Hematopoietic multipotent progenitor cell treated with erythropoietin and hydrocortisone succinate and interleukin-3 and kit ligand, for 4 days (in vitro differentiated cells): ENCODE data around the gene CELF2.

Source experiments
- DNase-seq: peaks from one replicate; pipeline ENCODE4 v3.0.0-alpha.2; 2015

CELF2 gene

DNA sequence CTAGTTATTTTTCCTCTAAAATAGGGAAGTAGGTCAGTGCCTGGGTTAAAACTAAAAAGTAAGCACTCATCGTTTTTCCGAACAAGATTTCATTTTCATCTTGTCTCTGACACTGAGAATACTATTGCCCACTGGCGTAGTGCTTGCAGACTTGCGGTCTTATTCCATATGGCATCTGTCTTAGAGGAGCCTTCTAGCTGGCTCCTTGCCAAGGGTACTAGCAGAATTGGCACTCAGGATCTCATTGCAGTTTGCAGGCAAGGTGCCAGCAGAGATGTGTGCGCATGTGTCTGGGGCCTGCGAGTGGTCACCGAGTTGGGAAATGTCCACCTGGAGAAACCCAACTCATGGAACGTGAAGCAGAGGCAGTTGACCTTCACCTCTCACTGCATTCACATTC is 143.4 kb downstream of the CELF2 start:
- peak; percentile 73 for DNase-seq

- DNase-seq = no peak
Measured at GRCh38 chr10:11161910-11162309, 144.2 kb downstream of the CELF2 start.

GRCh38 chr10:11162828-11163599 is 145.3 kb downstream of the CELF2 start:
- DNase-seq = peak; percentile 98

DNA sequence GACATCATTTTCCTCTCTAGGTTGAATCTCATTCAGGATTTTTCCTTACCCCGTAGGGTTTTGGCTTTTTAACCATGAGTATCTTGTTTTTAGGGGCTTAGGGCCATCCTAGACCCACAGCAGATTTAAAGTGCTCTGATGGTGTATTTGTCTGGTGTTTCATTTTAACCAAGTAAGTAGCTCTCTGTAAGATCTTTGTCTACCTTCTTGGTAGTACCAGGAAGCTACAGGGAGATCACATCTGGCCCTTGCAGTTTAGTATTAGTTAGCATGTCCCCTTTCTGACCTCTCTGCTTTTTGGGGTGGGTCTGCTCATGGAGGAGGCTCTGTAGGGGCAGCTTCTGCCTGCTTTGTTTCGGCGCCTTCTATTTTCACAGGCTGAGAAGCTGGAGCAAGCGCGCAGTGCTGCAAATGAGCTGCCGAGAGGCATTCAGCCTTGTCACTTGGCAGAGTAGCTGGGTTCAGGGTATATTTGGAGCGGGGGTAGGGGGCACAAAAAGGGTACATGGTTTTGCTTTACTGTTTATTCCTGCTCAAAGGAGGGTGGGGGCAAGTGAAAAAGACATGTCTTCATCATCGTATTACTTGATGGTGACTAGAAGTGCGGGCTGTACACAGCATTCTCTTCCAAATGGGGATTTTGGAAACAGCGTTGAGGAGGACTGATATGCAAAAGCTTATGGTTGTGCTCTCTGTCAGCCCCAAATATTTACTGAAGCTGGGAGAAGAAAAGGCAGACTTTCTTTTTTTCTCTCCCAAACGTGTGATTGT is 146.3 kb downstream of the CELF2 start:
- no peak for DNase-seq

DNA sequence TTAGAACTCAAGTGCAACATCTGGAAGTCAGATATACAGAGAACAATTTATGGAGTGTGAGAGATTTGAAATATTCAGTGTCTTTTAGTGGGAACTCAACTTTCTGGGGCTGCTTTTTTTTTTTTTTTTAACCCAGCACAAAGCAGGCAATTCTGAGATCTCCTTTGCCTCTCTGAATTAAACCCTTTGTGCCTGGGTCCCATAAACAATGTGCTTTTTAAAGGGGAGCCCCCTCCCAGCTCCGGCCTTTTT is 146.8 kb downstream of the CELF2 start:
- no peak for DNase-seq

GRCh38 chr10:11164803-11165590 is 147.3 kb downstream of the CELF2 start:
- DNase-seq = peak; percentile 93

DNA sequence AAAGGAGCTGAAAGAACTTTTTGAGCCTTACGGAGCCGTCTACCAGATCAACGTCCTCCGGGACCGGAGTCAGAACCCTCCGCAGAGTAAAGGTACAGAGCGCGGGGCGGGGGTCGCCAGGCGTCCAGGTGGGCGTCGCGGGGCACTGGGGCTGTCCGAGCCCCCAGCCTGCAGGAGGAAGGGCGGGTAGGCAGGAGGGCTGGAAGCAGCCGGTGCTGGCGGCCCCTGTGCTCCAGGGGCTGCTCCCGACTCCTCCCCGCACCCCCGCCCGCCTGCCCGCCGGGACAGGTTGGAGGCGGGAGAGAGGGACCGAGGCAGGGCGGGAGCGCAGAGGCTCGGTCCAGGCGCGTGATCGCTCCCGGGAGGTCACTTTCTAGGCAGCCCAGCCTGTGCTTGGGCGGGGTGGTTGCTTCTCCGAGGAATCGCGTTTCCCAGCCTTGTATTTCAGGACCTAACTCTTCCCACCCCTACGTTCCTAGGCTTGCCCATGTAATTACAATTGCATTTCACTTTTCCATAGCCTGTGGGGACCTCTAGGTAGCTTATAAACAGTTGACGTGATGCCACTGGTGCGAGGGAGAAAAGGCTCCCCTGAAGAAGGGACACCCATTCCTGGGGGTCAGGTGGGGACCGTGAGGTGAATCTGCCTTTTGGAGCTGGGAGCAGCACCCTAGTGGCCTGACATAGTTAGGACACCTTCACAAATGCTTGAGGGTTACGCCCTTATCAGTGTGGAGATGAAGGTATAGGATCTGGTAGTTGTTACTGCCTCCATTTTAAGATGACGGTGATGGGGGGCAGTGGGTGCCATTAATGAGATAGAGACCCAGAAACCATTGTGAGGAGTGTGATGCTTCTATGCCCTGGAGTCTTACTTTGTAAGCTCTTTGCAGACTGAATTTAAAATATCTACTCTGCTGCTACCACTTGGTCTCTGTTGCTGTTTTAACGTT is 148.2 kb downstream of the CELF2 start:
- peak; percentile 95 for DNase-seq

DNA sequence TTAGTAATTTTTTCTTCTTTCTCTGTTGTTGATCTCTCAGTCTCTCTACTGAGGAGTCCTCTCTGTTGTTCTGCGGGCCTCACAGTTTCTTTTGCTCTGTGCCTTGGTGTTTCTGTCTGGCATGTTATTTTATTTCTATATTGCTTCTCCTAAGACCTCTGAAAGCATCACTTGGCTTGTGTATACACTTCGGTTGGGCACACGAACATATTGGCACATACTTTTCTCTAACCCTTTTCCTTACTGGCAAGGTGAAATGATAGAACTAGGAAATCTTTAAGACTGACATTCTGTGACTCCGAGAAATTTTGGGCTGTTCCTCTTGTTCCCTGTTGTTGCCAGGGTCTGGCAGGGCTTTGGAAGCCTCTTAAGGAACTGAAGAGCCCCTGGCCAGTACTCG is 148.9 kb downstream of the CELF2 start:
- DNase-seq = no peak

DNA sequence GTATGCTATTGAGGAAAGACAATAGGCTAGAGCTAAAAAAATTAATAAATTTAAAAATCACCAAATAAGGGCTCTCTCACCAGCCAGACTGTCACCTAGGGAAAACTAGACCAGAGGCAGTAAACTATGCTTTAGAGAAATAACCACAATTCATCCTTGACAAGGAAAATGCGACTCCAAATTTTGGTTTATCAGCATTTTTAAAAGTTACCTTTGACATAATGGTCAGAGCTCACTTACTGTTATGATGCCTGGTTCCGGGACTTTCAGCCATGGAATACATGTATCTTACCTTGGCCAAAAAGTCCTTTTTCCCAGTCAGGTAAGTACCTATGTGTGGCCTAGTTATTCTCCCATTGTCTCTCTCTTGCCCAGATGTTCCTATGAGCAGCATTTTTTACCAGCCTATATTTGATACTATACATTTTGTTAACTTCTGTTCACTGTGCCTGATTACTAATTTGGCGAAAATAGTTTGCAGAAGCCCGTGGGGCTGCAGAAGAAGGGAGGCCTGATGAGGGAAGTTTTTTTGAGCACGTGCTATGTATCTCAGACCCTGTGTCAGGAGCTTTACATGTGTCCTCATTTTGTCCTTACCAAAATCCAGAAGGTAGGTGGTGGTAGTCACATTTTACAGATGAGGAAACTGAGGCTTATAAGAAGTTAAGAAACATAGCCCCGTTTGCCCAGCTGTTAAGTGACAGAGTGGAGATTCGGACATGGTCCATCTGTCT is 149.7 kb downstream of the CELF2 start:
- no peak for DNase-seq

DNA sequence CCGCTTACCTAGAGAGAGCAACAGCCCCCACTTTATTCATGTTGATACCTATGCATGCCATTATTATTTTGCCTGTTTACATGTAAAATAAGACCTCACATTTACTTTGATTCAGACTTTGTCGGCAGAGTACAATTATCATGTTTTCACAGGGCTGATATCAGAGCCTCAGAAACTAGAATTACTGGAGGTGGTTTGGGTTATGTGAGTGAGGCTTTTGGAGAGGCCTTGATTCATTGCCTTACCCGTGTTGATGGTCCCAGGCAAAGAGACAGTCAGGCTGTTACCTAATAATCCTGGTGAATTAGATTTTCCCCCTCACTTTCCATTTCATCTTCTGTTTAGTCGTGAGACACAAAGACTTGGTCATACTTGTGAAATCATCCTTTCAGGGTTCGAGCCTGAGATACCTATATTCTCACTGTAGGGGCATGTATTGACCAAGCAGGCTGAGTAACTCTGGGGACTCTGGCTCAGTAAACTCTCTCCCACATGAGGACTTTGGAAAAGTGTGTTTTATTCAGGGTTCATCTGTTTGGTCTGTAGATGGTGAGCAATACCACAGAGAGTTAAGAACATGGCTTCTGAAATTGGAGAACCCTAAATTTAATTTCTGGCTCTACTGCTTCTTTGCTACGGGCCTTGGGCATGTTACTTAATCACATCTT is 150.9 kb downstream of the CELF2 start:
- no peak for DNase-seq

DNA sequence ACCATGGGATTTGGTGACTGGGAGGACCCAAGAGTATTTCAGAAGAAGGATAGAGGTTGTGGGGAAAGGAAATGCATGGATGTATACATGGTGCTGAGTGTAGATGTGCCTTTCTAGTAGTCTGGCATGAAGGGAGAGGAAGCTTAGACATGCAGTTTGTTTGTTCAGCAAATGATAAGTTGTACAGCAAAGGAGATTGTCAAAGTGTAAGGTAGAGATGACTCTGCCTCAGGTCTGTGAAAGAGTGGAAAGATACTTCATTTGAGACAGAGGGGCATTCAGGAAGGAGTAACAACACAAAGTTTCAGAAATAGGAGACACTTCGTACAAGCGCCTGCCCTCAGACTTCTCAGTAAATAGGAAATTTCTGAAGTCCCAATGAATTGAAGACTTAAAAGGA is 152.3 kb downstream of the CELF2 start:
- DNase-seq = no peak

DNA sequence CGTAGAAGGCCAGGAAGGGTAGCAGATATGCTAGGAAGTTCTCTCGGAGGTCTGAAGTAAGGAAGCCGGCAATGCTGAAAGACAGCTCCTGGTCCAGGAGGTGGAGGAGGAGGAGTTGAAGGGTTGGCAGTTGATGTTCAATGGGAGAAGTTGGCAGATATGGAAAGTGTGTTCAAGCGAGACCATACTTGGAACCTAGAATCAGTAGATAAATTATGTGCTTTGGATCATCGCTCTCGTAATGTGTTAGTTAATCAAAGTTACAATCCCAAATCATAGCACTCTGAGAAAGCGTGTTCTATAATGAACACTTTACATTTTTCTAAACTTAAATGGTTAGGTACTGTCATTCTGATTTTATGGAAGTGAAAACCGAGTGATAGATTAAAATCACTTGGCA is 152.9 kb downstream of the CELF2 start:
- DNase-seq = no peak

DNA sequence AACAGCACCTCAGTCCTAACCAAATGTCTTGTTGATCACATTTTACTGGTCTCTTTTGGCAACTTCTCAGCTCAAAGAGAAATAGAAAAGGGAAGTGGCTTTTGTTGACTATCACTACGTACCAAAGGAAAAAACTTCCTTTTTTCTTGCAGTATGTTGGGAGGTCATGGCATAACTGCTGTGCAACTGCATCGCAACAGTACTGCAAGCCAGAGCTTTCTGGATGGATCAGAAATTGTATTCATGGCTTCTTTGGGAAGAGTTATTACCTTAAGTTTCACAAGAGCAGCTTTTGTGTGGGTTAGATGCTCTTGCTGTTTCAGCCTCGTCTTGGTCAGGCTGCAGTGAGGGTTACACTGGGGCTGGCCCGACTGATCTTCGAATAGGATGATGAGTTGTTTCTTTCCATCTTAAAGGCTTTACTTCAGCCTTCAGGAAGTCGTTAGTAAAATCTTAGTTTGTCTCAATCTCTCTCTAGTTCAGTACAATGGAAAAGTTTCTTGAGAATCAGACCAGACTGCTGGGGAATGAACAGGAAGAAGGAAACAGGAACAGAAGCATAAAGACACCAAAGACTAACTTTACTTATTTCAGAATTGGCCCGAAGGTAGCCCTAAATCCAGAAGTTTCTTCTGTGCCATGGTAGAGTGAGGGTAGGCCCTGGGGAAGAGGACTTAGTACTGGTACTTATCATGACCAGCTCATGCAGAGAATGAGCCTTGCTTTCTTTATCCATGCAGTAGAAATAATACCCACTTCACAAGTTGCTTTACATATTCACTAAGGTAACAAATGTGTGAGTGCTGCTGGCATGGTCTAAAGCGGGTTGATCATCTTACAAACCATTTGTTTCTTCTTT is 153.6 kb downstream of the CELF2 start:
- peak; percentile 89 for DNase-seq

DNA sequence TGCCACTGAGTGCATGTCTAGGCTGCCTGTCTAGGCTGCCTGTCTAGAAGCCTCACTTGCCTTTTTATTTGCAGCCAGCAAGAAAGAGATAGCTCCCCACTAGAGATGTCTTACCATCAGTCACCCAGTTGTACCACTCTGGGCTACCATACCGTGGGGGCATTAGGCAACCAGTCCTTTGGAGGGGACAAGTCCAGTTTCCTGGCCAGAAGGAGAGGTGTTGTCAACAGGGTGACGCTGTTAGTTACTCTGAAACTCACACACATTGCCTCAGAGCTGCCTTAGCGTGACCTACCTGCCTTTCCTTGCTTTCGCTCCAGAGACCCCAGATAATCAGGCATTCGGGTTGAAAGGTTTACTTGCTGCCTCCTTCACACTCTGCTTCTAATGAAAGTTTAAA is 155.4 kb downstream of the CELF2 start:
- no peak for DNase-seq

- no peak for DNase-seq
Measured at GRCh38 chr10:11175823-11176243, 158.2 kb downstream of the CELF2 start.

DNA sequence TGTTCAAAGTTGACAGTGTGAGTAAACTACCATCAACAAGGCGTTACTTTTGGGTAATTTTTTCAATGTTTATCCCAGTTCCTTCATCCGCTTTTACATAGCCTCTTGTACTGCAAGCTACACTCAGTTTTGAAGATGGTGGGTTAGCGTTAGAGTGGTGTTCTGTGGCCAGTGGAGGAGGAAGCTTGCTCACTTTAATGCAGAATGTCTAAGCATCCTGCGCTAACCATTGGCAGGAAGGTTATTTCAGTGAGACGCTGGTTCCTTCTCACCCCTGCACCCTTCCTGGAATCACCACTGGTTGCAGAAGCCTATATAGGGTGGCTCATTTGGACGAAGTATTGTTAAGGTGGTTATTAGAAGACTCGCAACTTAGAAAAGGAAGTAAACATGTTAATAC is 159.1 kb downstream of the CELF2 start:
- peak; percentile 56 for DNase-seq

- no peak for DNase-seq
Measured at GRCh38 chr10:11177381-11177780, 159.7 kb downstream of the CELF2 start.

GRCh38 chr10:11177926-11178471 is 160.3 kb downstream of the CELF2 start:
- no peak for DNase-seq

DNA sequence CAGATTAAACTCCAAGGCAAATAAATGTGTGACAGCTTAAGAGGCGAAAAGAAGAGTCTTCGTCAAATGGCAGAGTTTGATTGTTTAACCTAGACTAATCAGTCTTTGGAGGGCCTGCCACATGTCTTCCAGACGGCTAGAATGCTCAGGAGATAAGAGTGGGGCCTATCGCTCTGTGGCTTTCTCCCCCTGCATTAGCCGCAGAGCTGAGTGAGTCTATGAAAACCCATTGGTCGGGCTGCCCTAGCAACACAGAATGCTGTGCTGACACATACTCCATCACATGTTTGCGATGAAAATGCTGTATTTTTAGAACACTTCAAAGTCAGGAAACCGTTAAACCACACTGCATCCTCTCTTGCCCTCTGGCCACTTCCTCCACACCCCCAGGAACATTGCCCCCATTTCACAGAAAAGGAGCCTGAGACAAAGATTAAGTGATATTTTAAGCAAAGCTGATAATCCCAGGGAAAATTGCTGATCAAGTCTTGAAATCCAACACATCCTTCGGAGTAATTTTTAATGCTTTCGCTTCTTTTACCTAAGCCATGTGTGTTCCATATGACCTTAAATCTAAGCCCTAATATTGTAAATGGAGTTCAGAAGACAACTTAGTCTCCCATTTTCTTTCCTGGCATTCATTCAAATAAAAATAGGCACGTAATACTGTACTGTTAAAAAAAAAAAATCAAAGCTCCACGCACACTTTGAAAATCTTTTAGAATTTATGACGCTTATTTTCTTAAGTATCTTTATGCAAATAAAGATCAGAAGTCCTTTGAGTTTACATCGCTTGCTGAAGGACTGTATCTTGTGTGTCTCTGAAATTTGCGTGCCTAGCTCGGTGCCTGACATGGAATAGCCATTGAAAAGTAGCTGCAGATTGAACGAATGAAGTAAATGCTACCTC is 161.2 kb downstream of the CELF2 start:
- peak; percentile 100 for DNase-seq
